Measurements from ENCODE around the gene NUDT14. TPM values are rescaled to one million over a fixed set of nuclear protein-coding genes. Genes with fewer than 3 reads are reported as not detected.
A peak's percentile ranks its signal among the peaks of the same experiment; 100 is the strongest.

The NUDT14 gene
- total RNA-seq, 6 donors from 2014 or later = 17.9 to 87.5 (median 54.9) TPM

- DNase-seq = peak in 1 of 2 donors; percentile 70
- Histone ChIP-seq H3K9me3 (no peaks in the 10 kb centered on the region), H3K27ac (no peak overlapping the region), H3K4me3 (no peak overlapping the region), H3K36me3 (no peaks in the 10 kb centered on the region), H3K27me3 (no peaks in the 10 kb centered on the region), H3K4me1 (peaks cover 29 to 52% (median 37%) of the 10 kb centered on the region in 4 donors)
- ATAC-seq (ENCODE audit: low FRiP score in 2 of 2) = no peak
- no peak for TF ChIP-seq EP300 (IDR thresholded peaks at IDR 0.05)
- no peak for TF ChIP-seq CTCF (IDR thresholded peaks at IDR 0.05)
- TF ChIP-seq POLR2AphosphoS5 (IDR thresholded peaks at IDR 0.05) = no peak
- TF ChIP-seq POLR2A (IDR thresholded peaks at IDR 0.05) = no peak
- WGBS, 2 donors = 73 to 75% methylated on average over 4 of the region's 11 CpGs
Measured at GRCh38 chr14:105177082-105177481, 4.0 kb downstream of the NUDT14 start.

- Histone ChIP-seq H3K36me3 (no peaks in the 10 kb centered on the region), H3K4me3 (no peak overlapping the region), H3K9me3 (no peaks in the 10 kb centered on the region), H3K27ac (peak overlapping the region in 1 of 4 donors; percentile 41), H3K4me1 (peaks cover 24 to 52% (median 32%) of the 10 kb centered on the region in 4 donors), H3K27me3 (no peaks in the 10 kb centered on the region)
- 60 to 82% methylated on average over 1 to 15 of the region's 15 CpGs for WGBS, 2 donors
- DNase-seq = peak in 1 of 2 donors; percentile 72
- TF ChIP-seq POLR2A (IDR thresholded peaks at IDR 0.05) (no peak), CTCF (IDR thresholded peaks at IDR 0.05) (no peak), EP300 (IDR thresholded peaks at IDR 0.05) (no peak), POLR2AphosphoS5 (IDR thresholded peaks at IDR 0.05) (no peak)
- no peak for ATAC-seq (ENCODE audit: low FRiP score in 2 of 2)
Measured at GRCh38 chr14:105176513-105176912, 4.6 kb downstream of the NUDT14 start.

- Histone ChIP-seq H3K4me1 (peaks cover 31 to 54% (median 41%) of the 10 kb centered on the region in 4 donors), H3K4me3 (no peak overlapping the region), H3K36me3 (no peaks in the 10 kb centered on the region), H3K27ac (peak overlapping the region; percentile 31 to 71 (median 54)), H3K27me3 (no peaks in the 10 kb centered on the region), H3K9me3 (no peaks in the 10 kb centered on the region)
- no peak for TF ChIP-seq EP300 (IDR thresholded peaks at IDR 0.05)
- TF ChIP-seq POLR2AphosphoS5 (IDR thresholded peaks at IDR 0.05) = no peak
- no peak for TF ChIP-seq POLR2A (IDR thresholded peaks at IDR 0.05)
- no peak for TF ChIP-seq CTCF (IDR thresholded peaks at IDR 0.05)
- 50 to 70% methylated on average over 29 to 31 of the region's 32 CpGs for WGBS, 2 donors
- ATAC-seq (ENCODE audit: low FRiP score in 2 of 2) (no peak), DNase-seq (peak in 1 of 2 donors; percentile 89)
Measured at GRCh38 chr14:105173901-105174894, 6.9 kb downstream of the NUDT14 start.

- Histone ChIP-seq H3K36me3 (no peaks in the 10 kb centered on the region), H3K27me3 (no peaks in the 10 kb centered on the region), H3K9me3 (no peaks in the 10 kb centered on the region), H3K27ac (no peak overlapping the region), H3K4me1 (peaks cover 34 to 58% (median 45%) of the 10 kb centered on the region in 4 donors), H3K4me3 (no peak overlapping the region)
- ATAC-seq (ENCODE audit: low FRiP score in 2 of 2) (no peak), DNase-seq (peak in 1 of 2 donors; percentile 69)
- 91 to 96% methylated on average over 13 of the region's 13 CpGs for WGBS, 2 donors
- no peak for TF ChIP-seq POLR2A (IDR thresholded peaks at IDR 0.05)
- TF ChIP-seq EP300 (IDR thresholded peaks at IDR 0.05) = no peak
- TF ChIP-seq POLR2AphosphoS5 (IDR thresholded peaks at IDR 0.05) = no peak
- TF ChIP-seq CTCF (IDR thresholded peaks at IDR 0.05) = no peak
Measured at GRCh38 chr14:105173145-105173544, 8.0 kb downstream of the NUDT14 start.
